ENCODE data around the gene RNF128.
"Not testable (repeated sequence)": the region's sequence is repeated elsewhere in the genome, so short reads cannot be mapped to it uniquely, and the experiment has no call there.

The RNF128 gene

GRCh38 chrX:106751407-106751806 lies 24.9 kb downstream of the RNF128 start:
- no peak for DNase-seq

GRCh38 chrX:106752101-106752678 lies 25.7 kb downstream of the RNF128 start:
- DNase-seq, result no peak

- DNase-seq, result not testable (repeated sequence)
These were observed 42.8 kb downstream of the RNF128 start for GRCh38 chrX:106769288-106769687.

GRCh38 chrX:106774981-106775380 lies 48.5 kb downstream of the RNF128 start:
- no peak for DNase-seq

- DNase-seq, result no peak
These were observed 53.8 kb downstream of the RNF128 start for GRCh38 chrX:106780264-106780663.

- no peak for DNase-seq
These were observed 54.3 kb downstream of the RNF128 start for GRCh38 chrX:106780664-106781377.

GRCh38 chrX:106783716-106784115 lies 57.2 kb downstream of the RNF128 start:
- DNase-seq, result no peak

- no peak for DNase-seq
These were observed 65.0 kb downstream of the RNF128 start for GRCh38 chrX:106791495-106791894.

- DNase-seq, result peak; percentile 54
These were observed 75.5 kb downstream of the RNF128 start for GRCh38 chrX:106802063-106802387.

- DNase-seq, result peak; percentile 80
These were observed 76.1 kb downstream of the RNF128 start, which contains the start of gene TBC1D8B for GRCh38 chrX:106802388-106803275. TBC1D8B (plus strand) TSS chrX:106802673; CDS start chrX:106802854, 181 bp downstream.

GRCh38 chrX:106811131-106811910 lies 84.8 kb downstream of the RNF128 start:
- DNase-seq, result no peak

GRCh38 chrX:106812930-106813329 lies 86.4 kb downstream of the RNF128 start:
- DNase-seq, result not testable (repeated sequence)

- DNase-seq, result not testable (repeated sequence)
These were observed 87.6 kb downstream of the RNF128 start for GRCh38 chrX:106814093-106814492.
